ENCODE data around the gene NCKAP1.
"Not testable (repeated sequence)": the region's sequence is repeated elsewhere in the genome, so short reads cannot be mapped to it uniquely, and the experiment has no call there.

The NCKAP1 gene

DNA sequence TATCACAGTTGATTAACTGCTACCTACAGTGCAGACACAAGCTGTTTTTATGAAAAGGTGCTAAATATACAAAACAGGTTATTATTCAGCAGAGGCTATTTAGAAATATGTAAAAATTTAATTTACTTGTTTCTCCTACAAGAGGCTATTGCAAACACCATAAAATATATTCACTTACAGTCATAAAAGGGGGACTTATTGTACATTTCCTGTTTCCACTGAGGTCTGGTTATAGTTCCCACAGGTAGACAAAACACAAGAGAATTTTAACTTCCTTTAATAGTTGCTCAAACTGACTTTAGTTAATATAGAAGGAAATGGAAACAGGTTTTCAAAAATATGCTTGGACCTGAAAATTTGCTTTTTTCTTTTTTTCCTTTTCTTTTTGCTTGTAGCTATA lies 131.8 kb downstream of the NCKAP1 start:
- no peak for DNase-seq

DNA sequence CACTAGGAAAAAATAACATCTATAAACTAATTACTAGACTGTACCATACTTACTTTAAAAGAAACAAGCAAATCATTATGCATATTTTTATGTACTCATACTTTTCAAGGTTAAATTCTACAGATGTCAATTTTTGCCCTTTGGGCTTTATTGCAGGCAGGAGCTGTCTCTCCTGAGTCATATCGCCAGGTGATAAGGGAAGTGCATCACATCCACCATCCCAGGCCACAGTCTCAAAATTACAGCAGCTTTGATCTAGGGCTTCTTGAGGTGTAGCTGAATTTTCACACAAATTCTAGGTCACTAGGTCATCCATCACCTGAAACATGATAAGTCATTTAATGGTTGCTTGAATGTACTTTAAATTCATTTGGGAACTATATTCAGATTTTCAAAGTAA lies 133.4 kb downstream of the NCKAP1 start:
- no peak for DNase-seq

DNA sequence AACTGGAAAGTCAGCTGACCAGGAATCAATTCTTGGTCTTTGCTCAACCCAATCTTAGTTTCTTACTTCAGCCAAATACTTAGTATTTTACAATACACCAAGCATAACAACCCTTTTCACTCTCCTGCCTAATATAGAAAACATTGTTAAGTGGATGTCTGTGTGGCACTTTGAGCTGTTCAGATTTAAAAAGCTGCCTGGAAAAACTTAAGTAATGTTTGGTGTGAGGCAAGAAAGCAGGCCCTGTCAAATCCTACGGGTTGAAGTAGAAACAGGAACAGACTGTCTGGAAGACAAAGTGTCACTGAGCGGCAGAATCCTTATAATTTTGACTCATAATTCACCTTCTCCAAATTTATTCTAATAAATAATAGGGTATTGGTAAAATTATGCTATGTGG lies 134.7 kb downstream of the NCKAP1 start:
- no peak for DNase-seq

DNA sequence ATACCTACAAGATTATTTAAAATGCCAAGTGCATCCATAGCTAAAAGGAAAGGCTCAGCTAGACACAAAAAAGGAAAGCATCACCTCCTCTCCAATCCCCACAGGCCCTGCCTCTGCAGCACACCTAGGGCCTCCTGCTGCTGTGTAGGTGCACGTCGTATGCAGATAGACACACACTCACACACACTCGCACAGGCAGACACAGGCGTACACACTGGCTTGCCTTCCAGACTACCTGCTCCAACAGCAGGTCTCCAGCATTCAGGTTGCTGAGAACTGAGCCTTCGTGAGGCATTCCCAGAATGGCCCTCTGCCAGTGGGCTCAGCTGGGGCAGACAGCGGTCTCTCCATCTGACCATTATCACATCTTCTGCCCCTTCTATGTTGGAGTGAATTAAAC lies 136.5 kb downstream of the NCKAP1 start:
- DNase-seq, result no peak

DNA sequence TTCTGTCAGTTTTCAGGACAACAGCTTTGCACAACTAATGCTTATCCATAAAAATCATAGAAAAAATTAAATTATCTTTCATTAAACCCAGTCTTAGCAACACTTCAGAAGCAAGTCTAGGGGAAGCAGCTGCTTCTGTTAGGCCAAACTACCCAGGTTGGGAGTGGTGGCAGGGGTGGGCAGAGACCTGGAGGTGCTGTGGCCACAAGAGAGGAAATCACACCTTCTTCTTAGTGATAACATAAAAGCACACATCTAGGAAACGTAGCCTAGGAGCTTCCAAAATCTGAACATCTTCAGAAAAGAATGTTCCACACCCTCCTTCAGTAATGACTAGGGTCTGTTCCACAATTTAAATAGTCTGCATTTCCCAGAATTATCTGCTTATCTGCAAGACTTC lies 139.5 kb downstream of the NCKAP1 start:
- DNase-seq, result no peak

DNA sequence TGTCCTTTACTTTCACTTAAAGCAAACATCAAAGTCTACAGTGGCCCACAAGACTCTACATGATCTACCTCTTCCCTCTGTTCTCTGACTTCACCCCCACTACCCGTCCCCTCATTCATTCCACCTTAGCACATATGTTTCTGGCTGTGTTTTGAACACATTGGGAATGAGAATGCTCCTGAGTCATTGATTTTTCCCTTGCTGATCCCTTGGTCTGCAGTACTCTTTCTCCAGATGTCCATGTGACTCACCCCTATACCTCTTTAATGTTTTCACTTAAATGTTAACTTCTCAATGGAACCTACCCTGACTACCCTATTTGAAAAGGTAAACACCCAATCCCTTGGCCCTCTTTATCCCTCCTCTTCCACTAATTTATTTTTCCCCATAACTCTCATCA lies 141.1 kb downstream of the NCKAP1 start:
- DNase-seq, result no peak

DNA sequence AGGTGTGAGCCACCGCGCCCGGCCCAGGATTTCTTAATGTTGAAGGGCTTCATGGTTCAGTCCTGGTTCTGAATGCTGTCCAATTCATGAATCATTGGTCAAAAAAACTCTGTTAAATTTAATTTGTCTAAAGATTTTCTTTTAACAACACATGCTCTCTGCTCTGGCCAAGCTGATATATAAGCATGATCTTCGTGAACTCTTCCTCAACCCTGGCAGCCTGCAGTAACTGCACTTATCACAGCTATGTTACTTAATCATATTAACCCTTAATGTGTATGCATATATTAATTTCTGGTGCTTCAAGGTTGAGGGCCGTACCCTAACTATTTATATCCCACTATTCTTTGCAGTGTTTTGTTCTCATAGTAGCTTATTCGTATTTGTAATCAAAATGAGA lies 142.5 kb downstream of the NCKAP1 start:
- no peak for DNase-seq

DNA sequence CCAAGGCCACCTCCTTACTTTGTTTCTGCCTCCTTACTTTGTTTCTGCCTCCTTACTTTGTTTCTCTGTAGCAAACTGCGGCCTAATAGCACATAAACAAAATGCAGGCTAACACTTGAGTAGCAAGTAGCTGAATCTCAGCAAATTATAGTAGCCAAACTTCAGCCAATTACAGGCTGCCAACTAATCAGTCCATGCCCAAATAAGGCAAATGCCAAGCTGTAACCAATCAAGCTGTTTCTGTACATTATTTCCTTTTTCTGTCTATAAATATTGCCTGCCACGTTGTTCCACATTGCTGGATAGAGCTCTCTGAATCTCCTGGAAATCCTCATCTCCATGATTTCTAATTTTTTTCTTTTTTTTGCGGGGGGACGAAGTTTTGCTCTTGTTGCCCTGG lies 143.1 kb downstream of the NCKAP1 start:
- DNase-seq, result no peak

DNA sequence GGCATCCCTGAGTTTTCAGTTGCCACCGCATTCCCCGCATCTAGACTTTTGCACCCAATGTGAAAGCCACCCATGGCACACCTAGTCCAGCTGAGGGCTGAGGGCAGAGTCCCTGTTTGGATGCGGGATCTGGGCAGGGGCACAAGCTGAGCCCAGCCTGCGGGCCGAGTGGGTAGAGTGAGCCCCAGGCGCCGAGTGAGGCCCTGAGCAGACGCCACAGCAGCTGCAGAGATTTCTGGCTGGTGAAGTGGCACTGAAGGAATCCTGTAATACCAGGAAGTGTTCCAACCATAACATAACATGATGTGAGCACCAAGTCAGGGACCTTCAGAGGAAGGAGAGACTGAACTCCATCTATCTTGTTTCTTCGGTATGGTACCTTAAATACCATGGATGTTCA lies 144.1 kb downstream of the NCKAP1 start:
- DNase-seq, result no peak

DNA sequence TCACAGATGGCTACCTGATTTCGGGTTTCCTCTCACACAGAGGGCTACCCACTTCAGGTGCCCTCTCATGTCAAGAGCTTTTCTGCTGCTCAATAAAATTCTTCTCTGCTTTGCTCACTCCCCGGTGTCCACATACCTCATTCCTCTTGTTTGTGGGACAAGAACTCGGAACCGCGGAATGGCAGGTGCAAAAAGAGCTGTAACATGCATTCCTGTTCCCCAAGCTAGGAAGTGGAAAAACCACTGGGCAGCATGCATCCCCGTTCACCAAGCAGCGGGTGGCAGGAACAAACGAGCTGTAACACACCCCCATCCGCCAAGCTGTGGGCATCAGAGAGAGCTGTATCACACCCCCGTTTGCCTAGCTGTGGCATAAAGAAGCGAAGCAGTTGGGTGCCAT lies 144.6 kb downstream of the NCKAP1 start:
- no peak for DNase-seq

DNA sequence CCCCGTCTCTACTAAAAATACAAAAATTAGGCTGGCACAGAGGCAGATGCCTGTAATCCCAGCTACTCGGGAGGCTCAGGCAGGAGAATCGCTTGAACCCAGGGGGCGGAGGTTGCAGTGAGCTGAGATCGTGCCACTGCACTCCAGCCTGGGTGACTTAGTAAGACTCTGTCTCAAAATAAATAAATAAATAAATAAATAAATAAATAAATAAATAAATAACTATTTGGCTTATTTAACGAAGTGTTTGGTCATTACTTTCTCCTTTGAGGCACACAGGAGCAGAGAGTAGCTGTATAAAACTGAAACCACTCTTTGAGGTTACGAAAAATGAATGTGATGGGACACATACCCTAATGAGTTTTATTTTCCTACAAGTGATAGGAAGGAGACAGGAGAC lies 145.2 kb downstream of the NCKAP1 start:
- DNase-seq, result not testable (repeated sequence)

DNA sequence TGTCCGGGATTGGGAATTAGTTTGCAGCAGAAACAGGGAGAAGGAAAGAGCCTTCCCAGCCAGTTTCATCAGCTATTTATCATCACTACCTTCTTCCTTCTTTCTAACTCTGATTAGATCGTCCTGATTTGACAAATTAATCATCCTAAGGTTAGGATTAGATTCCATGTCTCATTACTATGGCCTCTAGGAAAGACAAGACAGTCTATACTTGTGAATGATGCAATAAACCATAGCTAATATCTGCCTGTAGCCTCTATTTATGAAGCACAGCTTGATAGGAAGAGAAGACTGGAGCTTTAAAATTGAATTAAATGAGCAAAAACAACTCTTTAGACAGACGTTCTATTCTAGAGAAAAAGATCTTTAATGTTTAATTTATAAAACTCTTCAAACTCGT lies 146.6 kb downstream of the NCKAP1 start:
- DNase-seq, result no peak

DNA sequence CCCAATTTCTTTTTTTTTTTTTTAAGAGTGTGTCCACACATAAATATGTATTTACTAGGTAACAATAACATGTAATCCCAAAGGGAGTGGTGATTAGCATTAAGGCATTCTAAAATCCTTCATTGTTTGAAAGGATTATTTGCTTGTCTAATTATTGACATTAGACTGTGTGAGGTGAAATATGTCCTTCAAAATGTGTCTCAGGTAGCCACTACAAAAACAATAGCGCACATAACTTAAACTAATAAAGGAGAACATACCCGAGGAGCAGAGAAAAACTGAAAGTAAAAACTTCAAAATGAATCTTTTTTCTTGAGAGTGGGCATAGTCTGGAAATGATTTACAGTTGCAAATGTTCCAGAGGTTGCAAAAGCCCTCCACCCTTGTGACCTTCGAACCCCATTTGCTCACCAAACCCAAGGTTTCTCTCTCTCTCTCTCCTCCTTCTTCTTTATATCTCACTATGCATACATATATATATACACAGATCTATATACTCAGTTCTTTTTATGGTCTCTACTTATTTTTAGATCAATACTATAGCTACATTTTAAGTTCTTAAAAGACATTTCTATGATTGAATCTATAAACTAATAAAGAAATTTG lies 147.4 kb downstream of the NCKAP1 start:
- no peak for DNase-seq

DNA sequence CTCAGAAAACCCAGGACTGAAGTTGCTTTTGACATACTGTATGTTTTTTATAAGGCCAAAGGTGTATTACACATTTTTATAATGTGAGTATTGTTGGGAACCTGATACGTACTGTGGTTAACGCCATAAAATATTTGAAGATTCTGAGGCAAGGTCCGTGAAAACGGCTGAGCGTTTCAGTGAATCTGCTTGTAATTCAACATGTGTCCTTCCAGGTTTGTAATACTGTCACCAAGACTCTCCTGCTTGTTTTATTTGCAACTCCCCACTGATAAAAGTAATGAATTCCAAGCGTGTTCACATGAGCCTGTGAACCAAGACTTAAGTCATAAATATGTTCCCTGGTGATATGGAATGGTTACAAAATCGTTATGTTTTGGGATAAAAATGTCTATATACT lies 148.0 kb downstream of the NCKAP1 start:
- DNase-seq, result no peak

DNA sequence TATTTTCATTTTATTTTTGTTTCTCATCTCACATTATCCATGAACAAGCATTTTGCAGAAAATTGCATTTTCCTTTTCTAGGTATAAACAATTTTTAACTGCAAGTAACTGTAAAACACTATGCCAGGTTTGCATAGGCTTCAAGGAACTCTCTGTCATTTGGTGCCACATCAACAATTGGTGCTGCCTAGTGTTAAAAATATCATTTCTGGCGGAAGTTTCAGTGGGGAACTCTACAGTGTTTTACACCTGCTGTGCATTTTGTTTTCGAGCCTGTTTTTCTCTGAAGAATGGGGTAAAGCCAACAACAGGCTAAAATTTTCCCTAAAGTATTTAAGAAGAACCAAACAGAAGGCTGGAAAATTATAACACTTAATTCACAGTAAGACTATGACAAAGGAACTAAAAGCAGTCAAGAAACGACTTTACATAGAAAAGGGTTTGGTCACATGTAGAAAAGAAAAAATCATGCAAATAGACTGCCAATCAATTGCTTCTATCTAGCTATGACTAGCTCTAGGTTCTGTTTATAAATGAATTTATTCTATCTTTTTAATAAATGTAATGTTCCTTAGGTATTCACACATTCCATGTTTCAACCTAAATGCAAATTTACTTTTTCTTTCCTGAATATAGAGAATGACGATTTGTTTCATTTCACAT lies 150.4 kb downstream of the NCKAP1 start:
- DNase-seq, result no peak

DNA sequence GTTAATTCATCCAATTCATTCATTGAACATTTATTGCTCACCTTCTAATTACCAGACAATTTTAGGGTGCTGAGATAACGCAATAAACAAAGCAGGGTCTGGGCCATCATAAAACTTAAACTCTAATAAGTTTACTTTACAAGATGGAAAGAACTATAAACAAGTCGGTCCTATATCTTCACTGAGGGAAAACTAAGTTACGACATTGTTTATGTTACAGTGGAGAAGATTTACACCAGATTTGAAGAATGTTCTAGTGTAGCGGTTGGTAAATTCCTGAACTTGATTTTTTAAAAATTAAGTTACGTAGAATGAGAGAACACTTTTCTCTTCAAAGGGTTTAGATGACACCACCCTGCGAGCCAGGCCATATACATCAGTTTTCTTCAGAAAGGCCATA lies 151.2 kb downstream of the NCKAP1 start:
- no peak for DNase-seq

DNA sequence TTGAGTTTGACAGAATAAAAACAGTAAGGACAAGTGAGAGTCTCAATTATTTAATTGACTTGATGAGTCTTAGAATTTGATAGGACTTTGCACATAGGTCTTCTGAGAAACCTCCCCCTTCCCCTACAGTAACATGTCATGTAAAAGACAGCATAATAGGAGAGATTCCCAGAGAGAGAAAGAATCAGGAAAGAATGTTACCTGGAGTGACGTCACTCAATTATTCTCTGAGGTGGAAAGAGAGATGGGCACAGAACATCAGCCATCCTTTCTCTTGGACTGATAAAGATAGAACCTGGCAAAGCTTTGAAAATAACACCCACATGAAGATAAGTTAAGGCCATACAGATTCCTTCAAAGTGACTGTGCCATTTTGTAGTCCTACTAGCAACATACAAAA lies 152.5 kb downstream of the NCKAP1 start:
- no peak for DNase-seq

DNA sequence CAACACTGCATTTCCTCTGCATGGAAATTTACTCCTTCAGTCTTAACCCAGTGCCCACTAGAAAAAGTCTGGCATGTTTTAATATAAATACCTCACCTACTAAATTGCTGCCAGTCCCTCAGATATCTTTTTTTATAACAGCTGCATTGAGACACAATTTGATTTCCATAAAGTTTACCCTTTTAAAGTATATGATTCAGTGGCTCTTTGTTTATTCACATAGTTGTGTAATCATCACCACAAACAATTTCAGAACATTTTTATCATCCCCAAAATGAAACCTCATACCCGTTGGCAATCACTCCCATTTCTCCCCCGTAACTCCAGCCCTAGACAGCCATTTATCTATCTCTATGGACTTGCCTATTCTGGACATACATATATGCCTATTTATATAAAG lies 154.8 kb downstream of the NCKAP1 start:
- DNase-seq, result no peak

DNA sequence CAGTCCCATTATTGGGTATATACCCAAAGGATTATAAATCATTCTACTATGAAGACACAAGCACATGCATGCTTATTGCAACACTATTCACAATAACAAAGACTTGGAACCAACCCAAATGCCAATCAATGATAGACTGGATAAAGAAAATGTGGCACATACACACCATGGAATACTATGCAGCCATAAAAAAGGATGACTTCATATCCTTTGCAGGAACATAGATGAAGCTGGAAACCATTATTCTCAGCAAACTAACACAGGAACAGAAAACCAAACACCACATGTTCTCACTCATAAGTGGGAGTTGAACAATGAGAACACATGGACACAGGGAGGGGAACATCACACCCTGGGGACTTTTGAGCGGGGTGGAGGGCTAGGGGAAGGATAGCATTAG lies 158.2 kb downstream of the NCKAP1 start:
- not testable (repeated sequence) for DNase-seq

DNA sequence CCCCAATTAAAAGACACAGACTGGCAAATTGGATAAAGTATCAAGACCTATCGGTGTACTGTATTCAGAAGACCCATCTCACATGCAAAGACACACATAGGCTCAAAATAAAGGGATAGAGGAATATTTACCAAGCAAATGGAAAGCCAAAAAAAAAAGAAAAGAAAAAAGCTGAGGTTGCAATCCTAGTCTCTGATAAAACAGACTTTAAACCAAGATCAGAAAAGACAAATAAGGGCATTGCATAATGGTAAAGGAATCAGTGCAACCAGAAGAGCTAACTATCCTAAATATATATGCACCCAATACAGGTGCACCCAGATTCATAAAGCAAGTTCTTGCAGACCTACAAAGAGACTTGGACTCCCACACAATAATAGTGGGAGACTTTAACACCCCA lies 161.6 kb downstream of the NCKAP1 start:
- DNase-seq, result not testable (repeated sequence)

DNA sequence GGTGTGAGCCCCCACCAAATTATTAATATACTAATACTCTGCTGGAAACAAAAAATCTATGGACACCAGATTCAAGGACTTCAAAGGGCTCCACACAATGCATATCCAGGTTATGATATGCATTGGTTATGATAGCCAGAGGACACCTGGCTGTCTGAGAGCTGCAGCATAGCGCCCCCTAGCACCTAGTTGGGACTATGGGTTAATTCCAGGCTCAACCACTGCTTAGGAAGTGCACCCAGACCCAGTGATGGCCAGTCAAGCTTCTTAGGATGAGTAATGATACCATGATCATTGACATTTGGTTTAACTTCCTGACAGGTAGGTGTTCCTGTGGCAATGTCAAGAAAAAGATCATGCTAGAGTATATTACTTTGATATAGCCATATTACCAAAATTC lies 168.0 kb downstream of the NCKAP1 start:
- peak; percentile 48 for DNase-seq

DNA sequence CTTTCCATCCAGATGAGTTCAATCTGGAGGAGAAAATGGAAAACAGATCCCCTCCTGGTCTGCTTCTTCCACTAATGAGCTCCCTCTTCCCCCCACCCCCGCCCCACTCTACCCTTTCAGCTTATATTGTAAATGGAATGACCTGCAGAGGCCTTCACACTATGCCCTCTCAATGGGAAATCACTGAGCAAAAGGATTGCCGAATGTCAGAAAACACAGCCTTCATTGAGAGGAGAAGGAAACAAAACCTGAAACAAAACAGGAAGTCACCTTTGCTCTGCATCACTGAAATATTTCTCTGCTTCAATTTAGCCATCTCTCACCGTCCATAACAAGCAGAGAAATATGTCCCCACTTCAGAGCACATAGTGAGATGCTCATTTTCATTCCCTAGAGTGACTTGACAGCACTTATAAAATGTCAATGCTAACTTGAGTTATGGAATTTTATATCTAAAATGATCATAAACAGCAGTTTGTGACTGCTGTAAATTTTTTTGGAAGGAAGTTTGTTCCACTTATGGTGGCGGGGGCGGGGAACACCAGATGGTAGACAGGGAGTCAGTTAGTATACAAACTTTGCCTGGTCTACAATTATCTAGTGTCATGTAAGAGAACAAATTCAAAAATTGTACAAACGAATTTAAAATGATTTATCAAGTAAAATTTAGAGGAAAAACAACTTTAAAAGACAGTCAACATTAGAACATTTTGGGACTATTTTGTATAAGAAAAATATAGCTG lies 170.0 kb downstream of the NCKAP1 start:
- DNase-seq, result no peak

DNA sequence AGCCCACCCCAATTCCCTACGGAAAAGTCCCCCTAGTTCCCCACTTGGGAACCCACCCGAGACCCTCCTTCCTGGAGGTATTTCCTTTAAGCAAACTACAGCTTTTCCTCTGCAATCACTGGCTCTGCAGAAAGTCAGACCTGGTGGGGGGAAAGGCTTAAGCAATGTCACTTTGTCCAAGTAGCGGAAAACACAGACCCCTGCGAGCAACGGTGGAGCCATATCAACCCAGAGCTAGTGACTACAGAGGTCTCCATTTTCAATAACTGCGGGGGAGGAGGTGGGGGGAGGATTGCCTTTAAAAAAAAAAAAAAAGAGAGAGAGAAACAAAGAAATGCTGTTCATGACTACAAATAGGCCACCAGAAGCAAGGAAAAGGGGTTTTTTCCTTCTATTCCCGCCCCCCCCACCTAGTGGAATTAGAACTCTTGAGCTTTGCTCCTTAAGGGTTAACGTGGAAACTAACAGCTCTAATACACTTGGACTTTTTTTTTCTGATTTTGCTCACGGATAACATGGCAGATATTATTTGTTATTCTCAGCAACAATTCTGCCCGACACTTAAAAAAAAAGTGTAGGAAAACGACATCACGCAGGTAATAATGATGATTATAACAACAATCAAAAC lies 170.7 kb downstream of the NCKAP1 start:
- DNase-seq, result no peak

Data from hematopoietic multipotent progenitor cell treated with erythropoietin and hydrocortisone succinate and interleukin-3 and kit ligand, for 6 days (in vitro differentiated cells).